Right lobe of liver (tissue), 4 donors: ENCODE results near the gene RDX.

Experiments
- POLR2A ChIP-seq: fragments of 450-650 bp; IDR thresholded peaks from one replicate; pipeline ENCODE4 v1.6.1; 2017; ENCODE audit warnings: antibody characterized with exemption, mild to moderate bottlenecking
- TF ChIP-seq, protein P1 (sequence below), 4 donors: fragments of 200-600 bp in 3 of 4; fragments of 450-650 bp in 1 of 4; IDR thresholded peaks; one replicate each; pipeline versions ENCODE4 v1.5.1 to v1.8.0; 2016 to 2022; ENCODE audit warnings: antibody characterized with exemption in 4 of 4, mild to moderate bottlenecking in 2 of 4
- donor health status: DM: no; HTN: no; CAD: no.
- donor health status: DM: no; HTN: no; CAD: no.
- donor health status: DM: no; HTN: yes; CAD: no.

DNA sequence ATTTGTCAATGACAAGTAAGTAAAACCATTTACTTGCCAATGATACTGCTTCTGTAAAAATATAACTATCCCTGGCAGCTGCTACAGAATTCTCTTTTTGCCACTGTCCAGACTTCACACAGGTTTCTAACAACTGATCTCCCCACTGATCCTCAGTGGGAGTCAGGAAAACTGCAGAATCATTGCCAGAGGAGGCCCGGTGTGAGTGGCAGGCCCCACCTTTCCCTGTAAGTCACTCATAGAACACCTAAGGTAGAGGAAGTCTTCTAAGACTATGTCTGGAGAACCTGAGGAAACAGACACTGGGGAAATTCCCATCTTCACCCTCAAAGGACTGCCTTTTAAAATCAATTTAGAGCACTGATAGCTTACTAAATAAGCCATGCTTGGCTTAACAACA is 136.9 kb downstream of the RDX start:
- TF ChIP-seq, protein P1, sequence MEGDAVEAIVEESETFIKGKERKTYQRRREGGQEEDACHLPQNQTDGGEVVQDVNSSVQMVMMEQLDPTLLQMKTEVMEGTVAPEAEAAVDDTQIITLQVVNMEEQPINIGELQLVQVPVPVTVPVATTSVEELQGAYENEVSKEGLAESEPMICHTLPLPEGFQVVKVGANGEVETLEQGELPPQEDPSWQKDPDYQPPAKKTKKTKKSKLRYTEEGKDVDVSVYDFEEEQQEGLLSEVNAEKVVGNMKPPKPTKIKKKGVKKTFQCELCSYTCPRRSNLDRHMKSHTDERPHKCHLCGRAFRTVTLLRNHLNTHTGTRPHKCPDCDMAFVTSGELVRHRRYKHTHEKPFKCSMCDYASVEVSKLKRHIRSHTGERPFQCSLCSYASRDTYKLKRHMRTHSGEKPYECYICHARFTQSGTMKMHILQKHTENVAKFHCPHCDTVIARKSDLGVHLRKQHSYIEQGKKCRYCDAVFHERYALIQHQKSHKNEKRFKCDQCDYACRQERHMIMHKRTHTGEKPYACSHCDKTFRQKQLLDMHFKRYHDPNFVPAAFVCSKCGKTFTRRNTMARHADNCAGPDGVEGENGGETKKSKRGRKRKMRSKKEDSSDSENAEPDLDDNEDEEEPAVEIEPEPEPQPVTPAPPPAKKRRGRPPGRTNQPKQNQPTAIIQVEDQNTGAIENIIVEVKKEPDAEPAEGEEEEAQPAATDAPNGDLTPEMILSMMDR (IDR thresholded peaks at IDR 0.05), result no peak
- no peak for TF ChIP-seq POLR2A
